ENCODE results near the gene KCNQ1. TPM values are rescaled to one million over a fixed set of nuclear protein-coding genes. Genes with fewer than 3 reads are reported as not detected.
A peak's percentile ranks its signal among the peaks of the same experiment; 100 is the strongest.

The KCNQ1 gene
- total RNA-seq, 1 donor from 2014 or later, result 2.6 TPM

DNA sequence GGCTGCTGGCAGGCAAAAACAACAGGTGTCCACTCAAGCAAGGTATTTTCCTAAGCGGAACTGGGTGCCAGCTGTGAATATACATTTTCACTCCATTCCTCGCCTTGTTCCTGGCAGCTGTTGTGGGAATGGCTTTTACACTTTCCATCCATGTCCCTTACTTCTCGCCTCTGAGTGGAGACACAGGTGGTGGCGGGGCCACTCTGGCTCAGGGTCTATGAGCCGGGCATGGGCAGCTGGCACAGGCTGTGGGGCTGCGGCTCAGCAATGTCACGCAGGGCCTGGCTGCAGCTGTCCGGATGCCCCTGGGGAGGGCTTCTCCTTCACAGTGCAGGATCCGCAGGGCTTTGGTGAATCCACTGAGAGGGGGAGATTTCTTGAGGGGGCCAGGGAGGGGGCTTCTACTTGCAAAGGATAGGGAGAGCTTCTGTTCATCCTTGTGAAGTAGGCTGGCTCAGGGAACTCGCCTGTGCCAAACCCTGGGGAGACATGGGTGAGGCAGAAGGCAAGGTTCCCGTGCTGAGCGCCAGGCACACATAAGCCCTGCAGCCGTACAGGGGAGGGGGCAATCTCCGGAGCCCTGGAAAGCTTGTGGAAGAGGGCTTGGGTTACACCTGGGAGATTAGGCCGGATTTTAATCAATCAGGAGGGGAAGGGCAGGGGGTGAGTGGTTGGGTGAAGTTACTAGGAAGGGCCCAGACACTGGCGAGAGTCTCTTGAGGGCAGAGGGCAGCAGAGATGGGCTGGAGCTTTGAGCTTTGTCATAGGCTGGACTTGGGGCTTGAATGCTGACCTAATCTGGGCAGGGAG lies 209.3 kb downstream of the KCNQ1 start:
- peaks cover 12 to 14% (median 13%) of the 10 kb centered on the region in 3 donors for H3K9me3 ChIP-seq (ENCODE audit: control insufficient read depth in 3 of 3, low read length in 3 of 3)
- peak overlapping the region; percentile 41 for H3K27ac ChIP-seq (ENCODE audit: low read depth, low read length)

DNA sequence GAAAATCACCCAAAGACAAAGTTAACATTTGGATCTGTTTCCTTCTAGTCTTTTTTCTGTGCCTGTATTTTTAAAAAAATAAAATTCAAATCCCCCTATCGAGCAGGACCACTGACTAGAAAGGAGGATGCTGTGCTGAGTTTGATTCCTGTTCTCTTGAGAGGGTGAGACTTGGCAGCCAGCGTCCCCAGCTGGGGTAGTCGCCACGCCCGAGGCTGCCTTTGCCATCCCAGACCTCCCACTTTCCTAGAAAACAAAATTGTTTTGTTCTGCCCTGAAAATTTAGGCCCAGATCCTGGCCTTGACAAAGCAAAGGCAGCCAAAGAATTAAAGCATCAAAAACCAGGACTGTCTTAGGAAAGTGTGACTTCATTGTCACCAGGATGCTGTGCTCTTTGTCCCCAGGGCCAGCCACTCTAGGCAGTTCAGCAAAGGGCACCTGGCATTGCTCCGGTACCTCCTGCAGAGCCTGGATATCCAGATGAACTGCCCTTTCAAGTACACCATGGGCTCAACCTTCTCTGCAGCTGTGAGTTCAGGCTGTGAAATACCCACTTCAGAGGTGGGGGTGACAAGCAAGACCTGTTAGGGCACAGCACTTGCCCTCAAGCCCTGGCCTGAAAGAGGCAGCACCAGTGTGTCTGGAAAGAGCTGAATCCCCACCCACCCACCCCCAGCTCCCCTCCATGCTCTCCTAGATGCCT lies 210.4 kb downstream of the KCNQ1 start:
- Histone ChIP-seq H3K36me3 (ENCODE audit: control insufficient read depth in 3 of 3, insufficient read depth in 3 of 3, low read length in 3 of 3) (peaks cover 0 to 2% (median 0%) of the 10 kb centered on the region in 3 donors), H3K9ac (ENCODE audit: low read depth in 1 of 3, low read length in 3 of 3) (no peak overlapping the region), H3K27me3 (ENCODE audit: control insufficient read depth in 3 of 3, insufficient read depth in 3 of 3, low read length in 3 of 3) (no peaks in the 10 kb centered on the region), H3K9me3 (ENCODE audit: control insufficient read depth in 3 of 3, low read length in 3 of 3) (peaks cover 5 to 11% (median 7%) of the 10 kb centered on the region in 3 donors), H3K4me3 (ENCODE audit: low read length in 3 of 3) (no peak overlapping the region), H3K27ac (ENCODE audit: low read depth, low read length) (no peak overlapping the region), H3K4me1 (ENCODE audit: control insufficient read depth in 3 of 3, insufficient read depth in 3 of 3, low read length in 3 of 3) (peaks cover 24 to 33% (median 25%) of the 10 kb centered on the region in 3 donors)

More for the DNA sequence above, 209.3 kb downstream of the KCNQ1 start:
- no peaks in the 10 kb centered on the region for H3K36me3 ChIP-seq (ENCODE audit: control insufficient read depth in 3 of 3, insufficient read depth in 3 of 3, low read length in 3 of 3)
- H3K4me1 ChIP-seq (ENCODE audit: control insufficient read depth in 3 of 3, insufficient read depth in 3 of 3, low read length in 3 of 3), result peaks cover 24 to 32% (median 25%) of the 10 kb centered on the region in 3 donors
- H3K9ac ChIP-seq (ENCODE audit: low read depth in 1 of 3, low read length in 3 of 3), result peak overlapping the region in 2 of 3 donors; percentile 36 to 50
- H3K4me3 ChIP-seq (ENCODE audit: low read length in 3 of 3), result peak overlapping the region in 2 of 3 donors; percentile 1 to 45
- no peaks in the 10 kb centered on the region for H3K27me3 ChIP-seq (ENCODE audit: control insufficient read depth in 3 of 3, insufficient read depth in 3 of 3, low read length in 3 of 3)

DNA sequence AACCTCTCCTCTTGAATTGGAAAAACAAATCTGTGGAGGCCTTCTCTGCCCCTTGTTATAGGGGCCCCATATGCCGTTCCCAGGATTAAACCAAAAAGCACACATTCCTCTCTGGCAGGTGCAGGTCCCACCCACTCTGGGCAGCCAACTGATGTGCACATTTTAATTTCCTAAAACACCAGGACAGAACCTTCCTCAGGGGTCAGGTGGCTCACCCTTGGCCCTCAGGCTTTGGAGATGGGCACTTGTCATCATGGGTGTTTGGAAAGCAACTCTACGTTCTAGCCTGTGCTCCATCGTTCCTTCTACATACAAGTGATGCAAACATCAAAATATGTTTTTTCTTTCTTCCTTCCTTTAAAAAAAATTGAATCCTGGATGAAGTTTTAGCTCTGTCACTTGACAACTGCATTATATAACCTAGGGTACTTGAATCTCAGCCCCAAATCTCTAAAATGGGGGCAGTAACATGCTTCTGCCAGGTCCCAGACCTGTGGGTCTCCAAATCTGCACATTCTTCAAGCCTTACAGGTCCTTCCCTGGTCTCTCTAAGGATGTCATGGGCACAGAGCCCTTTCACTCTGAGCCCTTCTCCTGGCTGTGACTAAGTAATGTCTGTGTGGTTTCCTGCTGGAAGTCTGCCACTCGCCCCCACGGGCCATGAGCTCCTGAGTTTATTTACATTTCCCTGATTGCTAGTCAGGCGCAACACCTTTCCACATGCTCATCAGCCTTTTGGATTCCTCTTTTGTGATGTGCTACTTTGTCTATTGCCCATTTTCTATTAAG lies 211.2 kb downstream of the KCNQ1 start:
- no peak overlapping the region for H3K4me3 ChIP-seq (ENCODE audit: low read length in 3 of 3)
- H3K27me3 ChIP-seq (ENCODE audit: control insufficient read depth in 3 of 3, insufficient read depth in 3 of 3, low read length in 3 of 3), result no peaks in the 10 kb centered on the region
- H3K9me3 ChIP-seq (ENCODE audit: control insufficient read depth in 3 of 3, low read length in 3 of 3), result peaks cover 2 to 12% (median 5%) of the 10 kb centered on the region in 3 donors
- peaks cover 0 to 2% (median 0%) of the 10 kb centered on the region in 3 donors for H3K36me3 ChIP-seq (ENCODE audit: control insufficient read depth in 3 of 3, insufficient read depth in 3 of 3, low read length in 3 of 3)
- H3K27ac ChIP-seq (ENCODE audit: low read depth, low read length), result no peak overlapping the region
- H3K9ac ChIP-seq (ENCODE audit: low read depth in 1 of 3, low read length in 3 of 3), result no peak overlapping the region
- H3K4me1 ChIP-seq (ENCODE audit: control insufficient read depth in 3 of 3, insufficient read depth in 3 of 3, low read length in 3 of 3), result peaks cover 24 to 33% (median 25%) of the 10 kb centered on the region in 3 donors

DNA sequence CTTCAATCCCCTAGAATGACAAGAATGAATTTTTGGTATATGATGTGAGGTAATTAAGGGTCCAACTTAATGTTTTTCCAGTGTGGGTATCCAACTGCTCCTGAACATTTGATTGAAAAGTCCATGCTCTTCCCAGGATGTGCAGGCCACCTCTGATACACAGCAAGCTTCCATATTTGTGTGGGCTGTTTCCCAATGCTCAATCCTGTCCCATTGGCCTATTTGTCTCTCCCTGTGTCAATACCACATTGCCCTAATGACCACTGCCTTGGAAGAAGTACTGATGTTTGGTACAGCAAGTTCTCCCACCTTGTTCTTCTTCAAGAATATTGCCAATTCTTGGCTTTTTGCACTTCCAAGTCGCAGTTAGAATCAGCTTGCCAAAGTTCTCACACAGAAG lies 212.1 kb downstream of the KCNQ1 start:
- H3K27ac ChIP-seq (ENCODE audit: low read depth, low read length), result no peak overlapping the region
- no peaks in the 10 kb centered on the region for H3K27me3 ChIP-seq (ENCODE audit: control insufficient read depth in 3 of 3, insufficient read depth in 3 of 3, low read length in 3 of 3)
- H3K9me3 ChIP-seq (ENCODE audit: control insufficient read depth in 3 of 3, low read length in 3 of 3), result peaks cover 0 to 7% (median 5%) of the 10 kb centered on the region in 3 donors
- H3K4me3 ChIP-seq (ENCODE audit: low read length in 3 of 3), result no peak overlapping the region
- peaks cover 24 to 33% (median 25%) of the 10 kb centered on the region in 3 donors for H3K4me1 ChIP-seq (ENCODE audit: control insufficient read depth in 3 of 3, insufficient read depth in 3 of 3, low read length in 3 of 3)
- H3K9ac ChIP-seq (ENCODE audit: low read depth in 1 of 3, low read length in 3 of 3), result no peak overlapping the region
- peaks cover 0 to 2% (median 0%) of the 10 kb centered on the region in 3 donors for H3K36me3 ChIP-seq (ENCODE audit: control insufficient read depth in 3 of 3, insufficient read depth in 3 of 3, low read length in 3 of 3)

DNA sequence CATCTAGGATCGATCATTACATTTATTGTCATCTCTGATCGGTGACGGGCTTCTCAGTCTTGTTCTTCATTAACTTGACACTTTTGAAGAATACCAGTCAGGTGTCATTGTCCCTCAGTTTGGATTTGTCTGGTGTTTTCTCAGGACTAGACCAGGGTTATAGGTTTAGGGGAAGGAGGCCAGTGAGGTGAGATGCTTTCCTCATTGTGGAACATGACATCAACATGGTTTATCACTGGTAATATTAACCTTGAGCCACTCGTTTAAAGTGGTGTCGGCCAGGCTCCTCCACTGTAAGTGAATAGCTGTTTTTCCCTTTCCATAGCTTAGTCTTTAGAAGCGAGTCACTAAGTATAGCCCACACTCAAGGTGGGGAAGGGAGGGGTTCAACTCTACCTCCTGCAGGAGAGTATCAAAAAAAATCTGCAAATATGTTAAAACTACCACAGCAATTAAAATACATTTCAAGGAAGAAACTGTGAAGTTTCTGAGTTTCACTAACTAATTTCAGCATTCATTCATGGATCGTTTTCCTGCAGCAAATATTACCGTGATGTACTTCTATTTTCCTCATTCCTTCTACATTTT lies 213.0 kb downstream of the KCNQ1 start:
- H3K27ac ChIP-seq (ENCODE audit: low read depth, low read length), result no peak overlapping the region
- no peak overlapping the region for H3K9ac ChIP-seq (ENCODE audit: low read depth in 1 of 3, low read length in 3 of 3)
- H3K4me1 ChIP-seq (ENCODE audit: control insufficient read depth in 3 of 3, insufficient read depth in 3 of 3, low read length in 3 of 3), result peaks cover 24 to 37% (median 25%) of the 10 kb centered on the region in 3 donors
- peaks cover 0 to 2% (median 2%) of the 10 kb centered on the region in 3 donors for H3K36me3 ChIP-seq (ENCODE audit: control insufficient read depth in 3 of 3, insufficient read depth in 3 of 3, low read length in 3 of 3)
- H3K4me3 ChIP-seq (ENCODE audit: low read length in 3 of 3), result no peak overlapping the region
- no peaks in the 10 kb centered on the region for H3K27me3 ChIP-seq (ENCODE audit: control insufficient read depth in 3 of 3, insufficient read depth in 3 of 3, low read length in 3 of 3)
- peaks cover 0 to 5% (median 5%) of the 10 kb centered on the region in 3 donors for H3K9me3 ChIP-seq (ENCODE audit: control insufficient read depth in 3 of 3, low read length in 3 of 3)

DNA sequence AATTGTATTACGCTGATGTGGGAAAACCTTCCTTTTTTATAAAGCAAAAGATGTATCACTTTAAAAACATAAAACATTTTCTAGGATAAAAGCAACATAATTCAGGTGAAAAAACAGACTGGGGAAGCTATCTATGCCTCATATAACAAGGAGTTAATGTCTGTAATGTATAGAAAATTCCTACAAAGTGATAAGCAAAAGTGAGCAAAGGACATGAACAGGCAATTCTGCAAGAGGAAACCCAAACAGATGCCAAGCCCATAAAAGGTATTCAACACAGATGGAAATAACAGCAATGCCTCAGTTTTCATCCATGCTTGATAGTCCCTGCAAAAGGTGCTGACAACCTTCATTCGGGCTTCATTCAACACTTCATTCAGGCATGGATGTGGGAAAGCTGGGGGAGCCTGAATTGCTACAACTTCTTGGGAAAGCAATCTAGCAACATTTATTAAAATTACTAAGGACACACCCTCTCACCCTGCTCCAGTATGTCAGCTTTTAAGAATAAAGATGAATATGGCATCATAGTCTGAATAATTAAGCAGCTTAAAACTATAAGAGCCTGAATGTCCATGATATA lies 215.6 kb downstream of the KCNQ1 start:
- H3K4me3 ChIP-seq (ENCODE audit: low read length in 3 of 3), result no peak overlapping the region
- peaks cover 0 to 5% (median 3%) of the 10 kb centered on the region in 3 donors for H3K36me3 ChIP-seq (ENCODE audit: control insufficient read depth in 3 of 3, insufficient read depth in 3 of 3, low read length in 3 of 3)
- peaks cover 0 to 5% (median 4%) of the 10 kb centered on the region in 3 donors for H3K9me3 ChIP-seq (ENCODE audit: control insufficient read depth in 3 of 3, low read length in 3 of 3)
- peaks cover 4 to 18% (median 5%) of the 10 kb centered on the region in 3 donors for H3K4me1 ChIP-seq (ENCODE audit: control insufficient read depth in 3 of 3, insufficient read depth in 3 of 3, low read length in 3 of 3)
- H3K27me3 ChIP-seq (ENCODE audit: control insufficient read depth in 3 of 3, insufficient read depth in 3 of 3, low read length in 3 of 3), result no peaks in the 10 kb centered on the region
- H3K9ac ChIP-seq (ENCODE audit: low read depth in 1 of 3, low read length in 3 of 3), result no peak overlapping the region
- H3K27ac ChIP-seq (ENCODE audit: low read depth, low read length), result no peak overlapping the region

DNA sequence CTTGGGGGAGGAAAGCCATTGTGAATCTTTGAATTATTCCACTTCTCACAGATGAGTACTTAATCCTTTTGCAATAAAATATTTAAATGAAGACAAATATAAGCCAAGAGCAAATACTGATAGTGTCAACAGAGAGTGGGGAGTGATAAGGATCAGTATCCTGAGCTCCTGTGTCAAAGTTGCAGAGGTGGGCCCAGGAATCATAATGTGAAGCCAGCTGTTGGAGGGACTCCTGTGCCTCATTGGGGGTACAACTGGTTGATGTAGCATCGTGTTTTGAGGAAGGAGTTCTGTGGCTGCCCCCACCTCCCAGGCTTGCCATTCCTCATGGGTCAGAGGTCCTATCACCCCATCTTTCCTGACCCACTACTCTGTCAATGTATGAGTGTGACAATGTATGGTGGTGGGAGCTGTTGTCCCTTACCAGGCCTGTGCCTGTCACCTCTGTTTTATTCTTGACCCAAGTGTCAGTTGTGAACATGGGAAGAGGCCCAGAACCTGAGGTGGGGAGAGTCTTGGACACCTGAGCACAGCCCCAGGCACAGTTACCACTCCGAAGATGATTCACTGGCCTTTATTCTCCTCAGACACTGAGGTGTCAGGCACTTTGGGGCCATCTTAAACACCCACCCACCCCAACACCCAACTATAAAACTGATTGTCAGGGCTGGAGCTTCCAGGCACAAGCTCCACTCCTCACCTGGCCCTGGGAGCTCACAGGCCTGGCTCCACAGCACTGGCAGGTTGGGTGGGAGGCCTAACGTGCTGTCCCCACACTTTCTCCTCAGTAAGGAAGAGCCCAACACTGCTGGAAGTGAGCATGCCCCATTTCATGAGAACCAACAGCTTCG lies 216.6 kb downstream of the KCNQ1 start:
- Histone ChIP-seq H3K4me1 (ENCODE audit: control insufficient read depth in 3 of 3, insufficient read depth in 3 of 3, low read length in 3 of 3) (peaks cover 5 to 18% (median 9%) of the 10 kb centered on the region in 3 donors), H3K4me3 (ENCODE audit: low read length in 3 of 3) (no peak overlapping the region), H3K27ac (ENCODE audit: low read depth, low read length) (no peak overlapping the region), H3K27me3 (ENCODE audit: control insufficient read depth in 3 of 3, insufficient read depth in 3 of 3, low read length in 3 of 3) (no peaks in the 10 kb centered on the region), H3K9ac (ENCODE audit: low read depth in 1 of 3, low read length in 3 of 3) (no peak overlapping the region), H3K36me3 (ENCODE audit: control insufficient read depth in 3 of 3, insufficient read depth in 3 of 3, low read length in 3 of 3) (peaks cover 0 to 5% (median 3%) of the 10 kb centered on the region in 3 donors), H3K9me3 (ENCODE audit: control insufficient read depth in 3 of 3, low read length in 3 of 3) (peaks cover 0 to 5% (median 4%) of the 10 kb centered on the region in 3 donors)

DNA sequence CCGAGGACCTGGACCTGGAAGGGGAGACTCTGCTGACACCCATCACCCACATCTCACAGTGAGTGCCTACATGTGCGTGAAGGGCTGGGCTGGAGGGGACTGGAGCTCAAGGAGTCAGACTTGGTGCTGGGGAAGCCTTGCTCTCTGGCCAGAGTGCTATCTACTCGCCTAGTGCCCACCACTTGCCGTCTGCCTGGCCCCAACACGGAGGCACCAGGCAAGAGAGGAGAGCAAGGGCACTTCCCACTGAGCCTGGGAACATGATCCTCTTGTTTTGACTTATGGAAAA lies 217.2 kb downstream of the KCNQ1 start:
- H3K27me3 ChIP-seq (ENCODE audit: control insufficient read depth in 3 of 3, insufficient read depth in 3 of 3, low read length in 3 of 3), result no peaks in the 10 kb centered on the region
- no peak overlapping the region for H3K9ac ChIP-seq (ENCODE audit: low read depth in 1 of 3, low read length in 3 of 3)
- H3K4me3 ChIP-seq (ENCODE audit: low read length in 3 of 3), result no peak overlapping the region
- peaks cover 0 to 5% (median 4%) of the 10 kb centered on the region in 3 donors for H3K9me3 ChIP-seq (ENCODE audit: control insufficient read depth in 3 of 3, low read length in 3 of 3)
- H3K27ac ChIP-seq (ENCODE audit: low read depth, low read length), result no peak overlapping the region
- H3K36me3 ChIP-seq (ENCODE audit: control insufficient read depth in 3 of 3, insufficient read depth in 3 of 3, low read length in 3 of 3), result peaks cover 0 to 5% (median 3%) of the 10 kb centered on the region in 3 donors
- peaks cover 6 to 18% (median 11%) of the 10 kb centered on the region in 3 donors for H3K4me1 ChIP-seq (ENCODE audit: control insufficient read depth in 3 of 3, insufficient read depth in 3 of 3, low read length in 3 of 3)

Data from skeletal muscle tissue (tissue), 4 donors.